ENCODE measurements around the gene DLL1.

Gene DLL1

GRCh38 chr6:170281331-170282292 lies 9.3 kb downstream of the DLL1 start:
- DNase-seq, result no peak

GRCh38 chr6:170280689-170281045 lies 10.2 kb downstream of the DLL1 start:
- no peak for DNase-seq

- peak; percentile 75 for DNase-seq
Observed at GRCh38 chr6:170279977-170280688, 10.7 kb downstream of the DLL1 start.

- no peak for DNase-seq
Observed at GRCh38 chr6:170279426-170279825, 11.5 kb downstream of the DLL1 start.

GRCh38 chr6:170278743-170279094 lies 12.2 kb downstream of the DLL1 start:
- peak; percentile 34 for DNase-seq

- no peak for DNase-seq
Observed at GRCh38 chr6:170277893-170278742, 12.8 kb downstream of the DLL1 start.

GRCh38 chr6:170276369-170277057 lies 14.4 kb downstream of the DLL1 start:
- DNase-seq, result no peak

- no peak for DNase-seq
Observed at GRCh38 chr6:170274713-170275560, 15.9 kb downstream of the DLL1 start.

GRCh38 chr6:170273681-170274080 lies 17.2 kb downstream of the DLL1 start:
- no peak for DNase-seq

- DNase-seq, result no peak
Observed at GRCh38 chr6:170273191-170273590, 17.7 kb downstream of the DLL1 start.

- no peak for DNase-seq
Observed at GRCh38 chr6:170272341-170273065, 18.4 kb downstream of the DLL1 start.

- DNase-seq, result peak; percentile 85
Observed at GRCh38 chr6:170271771-170272314, 19.0 kb downstream of the DLL1 start.

GRCh38 chr6:170270984-170271593 lies 19.8 kb downstream of the DLL1 start:
- no peak for DNase-seq

- DNase-seq, result no peak
Observed at GRCh38 chr6:170269846-170270541, 20.9 kb downstream of the DLL1 start.

GRCh38 chr6:170269151-170269845 lies 21.6 kb downstream of the DLL1 start:
- DNase-seq, result no peak

- DNase-seq, result no peak
Observed at GRCh38 chr6:170268216-170269129, 22.4 kb downstream of the DLL1 start.

- no peak for DNase-seq
Observed at GRCh38 chr6:170267688-170268087, 23.2 kb downstream of the DLL1 start.
